Mucosa of rectum (tissue), 2 donors: ENCODE measurements around the gene STYXL2.

Experiments used
- H3K27ac ChIP-seq, 2 donors: one replicate each; pipeline ENCODE4 v1.7.0; 2013; ENCODE audit warnings: inconsistent platforms in 2 of 2, low read depth in 2 of 2, low read length in 2 of 2
- H3K27me3 ChIP-seq, 2 donors: one replicate each; pipeline ENCODE4 v1.7.0; 2013; ENCODE audit warnings: low read length in 2 of 2; ENCODE audit not compliant: control insufficient read depth in 2 of 2, insufficient read depth in 2 of 2
- H3K36me3 ChIP-seq, 2 donors: one replicate each; pipeline ENCODE4 v1.7.0; 2013; ENCODE audit warnings: low read length in 2 of 2; ENCODE audit not compliant: control insufficient read depth in 2 of 2, insufficient read depth in 2 of 2
- H3K4me1 ChIP-seq, 2 donors: one replicate each; pipeline ENCODE4 v1.7.0; 2013; ENCODE audit warnings: low read length in 2 of 2, mild to moderate bottlenecking in 1 of 2; ENCODE audit not compliant: control insufficient read depth in 2 of 2, insufficient read depth in 2 of 2
- H3K4me3 ChIP-seq, 2 donors: one replicate each; pipeline ENCODE4 v1.7.0; 2013; ENCODE audit warnings: low read length in 2 of 2
- H3K9ac ChIP-seq, 2 donors: one replicate each; pipeline ENCODE4 v1.7.0; 2013; ENCODE audit warnings: low read length in 2 of 2, low read depth in 1 of 2, mild to moderate bottlenecking in 1 of 2
- H3K9me3 ChIP-seq, 2 donors: one replicate each; pipeline ENCODE4 v1.7.0; 2013; ENCODE audit warnings: low read length in 2 of 2; ENCODE audit not compliant: control insufficient read depth in 2 of 2
- donor health status: healthy.
- donor health status: Normal muscosa, but diverticular disease.

STYXL2 gene

DNA sequence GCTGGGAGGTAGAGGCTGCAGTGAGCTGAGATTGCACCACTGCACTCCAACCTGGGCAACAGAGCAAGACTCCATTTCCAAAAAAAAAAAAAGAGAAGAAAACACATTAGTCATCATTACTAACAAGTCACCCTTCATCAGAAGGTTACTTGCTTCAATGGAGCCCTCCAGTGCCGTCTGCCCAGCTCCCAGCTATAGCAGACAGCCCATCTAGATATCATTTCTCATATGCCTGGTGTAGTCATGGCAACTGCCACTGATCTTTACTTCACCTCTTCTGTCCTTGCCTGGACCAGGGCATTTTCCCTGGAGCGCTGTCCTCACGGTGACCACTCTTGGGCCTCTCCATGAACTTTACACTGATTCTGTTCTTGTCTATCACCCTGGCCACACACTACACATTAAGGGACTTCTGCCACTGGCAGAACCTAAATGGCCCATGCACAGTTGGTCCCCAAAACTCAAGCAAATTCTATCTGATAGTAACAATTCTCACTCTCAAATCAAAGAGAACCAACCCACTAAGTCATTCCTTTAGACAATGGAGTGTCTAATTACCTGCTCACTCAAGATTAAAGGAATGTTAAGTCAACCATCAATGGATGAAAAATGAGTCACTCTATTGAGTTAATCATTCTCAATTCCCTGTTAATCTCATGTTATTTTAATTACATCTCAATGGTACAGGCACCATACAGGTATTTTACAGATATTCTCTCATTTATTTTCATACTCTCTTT lies 16.6 kb upstream of the STYXL2 start:
- no peaks in the 10 kb centered on the region for H3K9me3 ChIP-seq
- H3K27ac ChIP-seq = no peak overlapping the region
- no peak overlapping the region for H3K9ac ChIP-seq
- no peaks in the 10 kb centered on the region for H3K27me3 ChIP-seq
- H3K4me1 ChIP-seq = peaks cover 17 to 29% of the 10 kb centered on the region in 2 donors
- peaks cover 25 to 51% of the 10 kb centered on the region in 2 donors for H3K36me3 ChIP-seq
- no peak overlapping the region for H3K4me3 ChIP-seq

- H3K27ac ChIP-seq = no peak overlapping the region
- H3K36me3 ChIP-seq = peaks cover 25 to 51% of the 10 kb centered on the region in 2 donors
- peaks cover 19 to 32% of the 10 kb centered on the region in 2 donors for H3K4me1 ChIP-seq
- no peak overlapping the region for H3K4me3 ChIP-seq
- peaks cover 0 to under 1% of the 10 kb centered on the region in 2 donors for H3K27me3 ChIP-seq
- H3K9ac ChIP-seq = no peak overlapping the region
- H3K9me3 ChIP-seq = no peaks in the 10 kb centered on the region
These were observed 16.0 kb upstream of the STYXL2 start for GRCh38 chr1:167077868-167078210.

- Histone ChIP-seq H3K27me3 (peaks cover 0 to 3% of the 10 kb centered on the region in 2 donors), H3K4me1 (peaks cover 43 to 69% of the 10 kb centered on the region in 2 donors), H3K27ac (peak overlapping the region; percentile 96 to 99), H3K9me3 (no peaks in the 10 kb centered on the region), H3K36me3 (peaks cover 0 to 25% of the 10 kb centered on the region in 2 donors), H3K4me3 (peak overlapping the region; percentile 35 to 37), H3K9ac (peak overlapping the region; percentile 43 to 68)
These were observed 12.2 kb upstream of the STYXL2 start for GRCh38 chr1:167081594-167082156.

GRCh38 chr1:167082511-167083027 lies 11.3 kb upstream of the STYXL2 start:
- no peaks in the 10 kb centered on the region for H3K9me3 ChIP-seq
- peaks cover 50 to 76% of the 10 kb centered on the region in 2 donors for H3K4me1 ChIP-seq
- H3K4me3 ChIP-seq = peak overlapping the region; percentile 37 to 58
- peak overlapping the region; percentile 73 to 80 for H3K9ac ChIP-seq
- peaks cover 0 to 3% of the 10 kb centered on the region in 2 donors for H3K27me3 ChIP-seq
- H3K27ac ChIP-seq = peak overlapping the region; percentile 96 to 99
- H3K36me3 ChIP-seq = peaks cover 0 to 21% of the 10 kb centered on the region in 2 donors

- H3K9ac ChIP-seq = peak overlapping the region; percentile 73 to 80
- H3K4me3 ChIP-seq = peak overlapping the region; percentile 34 to 58
- H3K9me3 ChIP-seq = no peaks in the 10 kb centered on the region
- peaks cover 0 to 3% of the 10 kb centered on the region in 2 donors for H3K27me3 ChIP-seq
- H3K4me1 ChIP-seq = peaks cover 52 to 81% of the 10 kb centered on the region in 2 donors
- H3K36me3 ChIP-seq = peaks cover 0 to 17% of the 10 kb centered on the region in 2 donors
- peak overlapping the region; percentile 96 to 99 for H3K27ac ChIP-seq
These were observed 10.7 kb upstream of the STYXL2 start for GRCh38 chr1:167083066-167083665.

DNA sequence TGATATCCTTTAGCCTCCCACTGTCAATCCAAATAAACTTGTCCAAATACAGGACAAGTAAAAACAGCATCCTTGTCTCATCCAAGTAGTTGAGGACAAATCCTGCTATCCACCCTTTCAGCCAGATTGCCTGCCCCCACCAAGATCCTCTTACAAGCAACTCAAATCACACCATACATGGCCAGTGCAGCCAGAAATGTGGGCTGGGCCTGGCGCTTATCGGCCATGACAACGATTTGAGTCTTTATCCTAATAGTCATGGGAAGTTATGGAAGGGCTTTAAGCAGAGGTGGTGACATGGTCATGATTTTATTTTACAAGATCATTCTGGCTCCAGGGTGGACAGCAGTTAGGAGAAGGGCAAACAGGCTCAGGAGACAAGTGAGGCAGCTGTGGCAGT lies 10.0 kb upstream of the STYXL2 start:
- H3K27me3 ChIP-seq = peaks cover 0 to 3% of the 10 kb centered on the region in 2 donors
- peak overlapping the region in 1 of 2 donors; percentile 48 for H3K4me3 ChIP-seq
- no peaks in the 10 kb centered on the region for H3K9me3 ChIP-seq
- H3K36me3 ChIP-seq = peaks cover 0 to 11% of the 10 kb centered on the region in 2 donors
- H3K27ac ChIP-seq = peak overlapping the region; percentile 96 to 99
- H3K9ac ChIP-seq = peak overlapping the region; percentile 73 to 80
- H3K4me1 ChIP-seq = peaks cover 57 to 87% of the 10 kb centered on the region in 2 donors

GRCh38 chr1:167084757-167085156 lies 9.1 kb upstream of the STYXL2 start:
- peaks cover 0 to 3% of the 10 kb centered on the region in 2 donors for H3K27me3 ChIP-seq
- H3K9me3 ChIP-seq = no peaks in the 10 kb centered on the region
- H3K4me1 ChIP-seq = peaks cover 57 to 84% of the 10 kb centered on the region in 2 donors
- H3K36me3 ChIP-seq = peaks cover 0 to 11% of the 10 kb centered on the region in 2 donors
- H3K4me3 ChIP-seq = peak overlapping the region; percentile 17 to 52
- peak overlapping the region; percentile 19 to 41 for H3K9ac ChIP-seq
- peak overlapping the region; percentile 96 to 99 for H3K27ac ChIP-seq

DNA sequence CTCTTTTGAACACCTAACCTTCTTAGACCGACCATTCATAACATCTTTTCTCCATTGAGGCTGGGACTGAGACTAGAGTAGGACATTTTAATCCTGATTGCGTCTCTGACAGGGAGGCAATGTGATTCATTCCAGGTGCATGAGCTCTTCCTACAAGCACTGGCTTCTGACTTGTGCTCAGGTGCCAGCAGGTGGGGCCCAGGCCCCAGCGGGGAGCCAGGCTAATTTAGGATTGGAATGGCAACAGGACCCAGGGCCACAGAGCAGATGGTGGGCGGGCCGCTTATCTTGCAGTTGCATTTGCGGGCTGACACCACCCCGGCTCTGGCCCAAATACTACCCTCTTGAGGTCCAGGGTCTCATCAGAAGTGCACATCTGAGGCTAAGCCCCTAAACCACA lies 7.8 kb upstream of the STYXL2 start:
- Histone ChIP-seq H3K4me1 (peaks cover 53 to 75% of the 10 kb centered on the region in 2 donors), H3K9ac (peak overlapping the region; percentile 27 to 98), H3K4me3 (peak overlapping the region; percentile 9 to 56), H3K9me3 (no peaks in the 10 kb centered on the region), H3K36me3 (peaks cover 0 to 6% of the 10 kb centered on the region in 2 donors), H3K27me3 (peaks cover 0 to 3% of the 10 kb centered on the region in 2 donors), H3K27ac (peak overlapping the region; percentile 96 to 99)

DNA sequence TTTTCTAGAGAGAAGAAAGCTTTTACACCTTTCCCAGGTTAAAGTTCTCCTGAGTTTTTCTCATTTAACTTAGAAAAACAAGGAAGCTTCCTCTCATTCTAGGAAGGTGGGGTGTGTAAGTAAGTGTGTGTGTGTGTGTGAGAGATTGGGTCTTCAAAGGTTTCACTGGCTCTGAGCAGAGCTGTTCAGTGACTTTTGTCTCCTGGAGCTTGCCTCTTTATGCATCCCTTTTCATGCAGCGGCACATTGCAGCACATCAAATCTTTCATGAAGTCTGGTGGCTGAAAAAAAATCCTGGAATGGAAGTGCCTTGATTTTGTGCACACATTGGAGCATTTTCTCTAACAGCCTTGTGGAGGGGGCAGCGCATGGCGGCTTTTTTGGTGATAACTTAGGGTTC lies 7.1 kb upstream of the STYXL2 start:
- Histone ChIP-seq H3K9me3 (no peaks in the 10 kb centered on the region), H3K9ac (peak overlapping the region; percentile 32 to 98), H3K4me1 (peaks cover 48 to 67% of the 10 kb centered on the region in 2 donors), H3K4me3 (peak overlapping the region; percentile 54 to 58), H3K36me3 (no peaks in the 10 kb centered on the region), H3K27ac (peak overlapping the region; percentile 96 to 99), H3K27me3 (peaks cover 0 to 3% of the 10 kb centered on the region in 2 donors)
